Stimulated activated naive CD8-positive, alpha-beta T cell treated with anti-CD3 and anti-CD28 coated beads, Interleukin-15, amount 100 ng/mL, for 72 hours (primary cell): ENCODE measurements around the gene TMEM131L.

Experiments
- ATAC-seq: fragments of 150-1000 bp; cut with Tn5 transposase; 2 replicates; pipeline ENCODE4 v1.10.0; 2021; ENCODE audit warnings: mild to moderate bottlenecking, moderate library complexity
- DNase-seq, 2 donors: peaks; one replicate each; pipeline ENCODE4 v3.0.0; 2021 to 2022
- H3K27ac Mint-ChIP-seq, 2 donors: one replicate each; pipeline ENCODE4 v1.8.0; 2022; ENCODE audit warnings: mild to moderate bottlenecking in 2 of 2, mixed read lengths in 2 of 2, moderate library complexity in 2 of 2
- H3K27me3 Mint-ChIP-seq: one replicate; pipeline ENCODE4 v1.8.0; 2022; ENCODE audit warnings: mixed read lengths
- H3K4me1 Mint-ChIP-seq: one replicate; pipeline ENCODE4 v1.8.0; 2022; ENCODE audit warnings: mild to moderate bottlenecking, mixed read lengths
- H3K4me3 Mint-ChIP-seq, 2 donors: one replicate each; pipeline ENCODE4 v1.8.0; 2022; ENCODE audit warnings: mild to moderate bottlenecking in 2 of 2, mixed read lengths in 2 of 2, moderate library complexity in 1 of 2
- H3K9me3 Mint-ChIP-seq, 2 donors: one replicate each; pipeline ENCODE4 v1.8.0; 2022; ENCODE audit warnings: mixed read lengths in 2 of 2

Gene TMEM131L

GRCh38 chr4:153628796-153629315 is 162.7 kb downstream of the TMEM131L start:
- H3K27ac Mint-ChIP-seq, result peak overlapping the region in 1 of 2 donors; percentile 67
- no peak overlapping the region for H3K4me3 Mint-ChIP-seq
- ATAC-seq, result no peak
- H3K4me1 Mint-ChIP-seq, result no peaks in the 10 kb centered on the region
- DNase-seq, result no peak
- H3K9me3 Mint-ChIP-seq, result no peaks in the 10 kb centered on the region
- no peaks in the 10 kb centered on the region for H3K27me3 Mint-ChIP-seq

GRCh38 chr4:153629776-153630175 is 163.6 kb downstream of the TMEM131L start:
- Mint-ChIP-seq H3K4me3 (no peak overlapping the region), H3K27ac (peak overlapping the region; percentile 51 to 55), H3K9me3 (no peaks in the 10 kb centered on the region), H3K4me1 (no peaks in the 10 kb centered on the region), H3K27me3 (no peaks in the 10 kb centered on the region)
- no peak for DNase-seq
- ATAC-seq, result no peak

- no peaks in the 10 kb centered on the region for H3K27me3 Mint-ChIP-seq
- ATAC-seq, result no peak
These were observed 168.7 kb downstream of the TMEM131L start for GRCh38 chr4:153634738-153635353.

GRCh38 chr4:153635846-153636245 is 169.7 kb downstream of the TMEM131L start:
- Mint-ChIP-seq H3K27ac (no peak overlapping the region), H3K4me3 (no peak overlapping the region), H3K27me3 (no peaks in the 10 kb centered on the region), H3K4me1 (no peaks in the 10 kb centered on the region), H3K9me3 (no peaks in the 10 kb centered on the region)
- ATAC-seq (no peak), DNase-seq (no peak)

More at GRCh38 chr4:153634738-153635353, 168.7 kb downstream of the TMEM131L start:
- Mint-ChIP-seq H3K27ac (no peak overlapping the region), H3K9me3 (no peaks in the 10 kb centered on the region), H3K4me3 (no peak overlapping the region), H3K4me1 (no peaks in the 10 kb centered on the region)
- DNase-seq, result no peak

- ATAC-seq (no peak), DNase-seq (no peak)
- Mint-ChIP-seq H3K4me1 (peaks cover 6% of the 10 kb centered on the region), H3K27ac (no peak overlapping the region), H3K27me3 (no peaks in the 10 kb centered on the region), H3K9me3 (no peaks in the 10 kb centered on the region), H3K4me3 (no peak overlapping the region)
These were observed 171.0 kb downstream of the TMEM131L start for GRCh38 chr4:153637201-153637600.

GRCh38 chr4:153638011-153638410 is 171.9 kb downstream of the TMEM131L start:
- ATAC-seq, result no peak
- DNase-seq, result no peak
- Mint-ChIP-seq H3K4me1 (peaks cover 8% of the 10 kb centered on the region), H3K27me3 (no peaks in the 10 kb centered on the region), H3K9me3 (no peaks in the 10 kb centered on the region), H3K27ac (no peak overlapping the region), H3K4me3 (no peak overlapping the region)

GRCh38 chr4:153638999-153639398 is 172.8 kb downstream of the TMEM131L start:
- no peak for ATAC-seq
- Mint-ChIP-seq H3K27ac (peak overlapping the region in 1 of 2 donors; percentile 79), H3K27me3 (no peaks in the 10 kb centered on the region), H3K4me3 (no peak overlapping the region), H3K9me3 (no peaks in the 10 kb centered on the region), H3K4me1 (peaks cover 8% of the 10 kb centered on the region)
- no peak for DNase-seq

- DNase-seq (no peak), ATAC-seq (no peak)
- H3K9me3 Mint-ChIP-seq, result no peaks in the 10 kb centered on the region
- peak overlapping the region in 1 of 2 donors; percentile 23 for H3K27ac Mint-ChIP-seq
- H3K4me1 Mint-ChIP-seq, result peaks cover 8% of the 10 kb centered on the region
- H3K27me3 Mint-ChIP-seq, result no peaks in the 10 kb centered on the region
- H3K4me3 Mint-ChIP-seq, result no peak overlapping the region
These were observed 174.0 kb downstream of the TMEM131L start for GRCh38 chr4:153639833-153640802.

GRCh38 chr4:153641532-153641931 is 175.4 kb downstream of the TMEM131L start:
- ATAC-seq (peak; percentile 84), DNase-seq (no peak)
- no peaks in the 10 kb centered on the region for H3K9me3 Mint-ChIP-seq
- no peaks in the 10 kb centered on the region for H3K27me3 Mint-ChIP-seq
- H3K4me3 Mint-ChIP-seq, result no peak overlapping the region
- no peak overlapping the region for H3K27ac Mint-ChIP-seq
- H3K4me1 Mint-ChIP-seq, result peaks cover 8% of the 10 kb centered on the region

GRCh38 chr4:153643406-153644383 is 177.5 kb downstream of the TMEM131L start:
- DNase-seq, result no peak

GRCh38 chr4:153645183-153645582 is 179.0 kb downstream of the TMEM131L start:
- H3K9me3 Mint-ChIP-seq, result no peaks in the 10 kb centered on the region
- no peak for ATAC-seq

More at GRCh38 chr4:153643406-153644383, 177.5 kb downstream of the TMEM131L start:
- H3K4me3 Mint-ChIP-seq, result peak overlapping the region in 1 of 2 donors; percentile 47
- H3K9me3 Mint-ChIP-seq, result no peaks in the 10 kb centered on the region
- peak; percentile 87 for ATAC-seq
- peak overlapping the region in 1 of 2 donors; percentile 50 for H3K27ac Mint-ChIP-seq
- H3K27me3 Mint-ChIP-seq, result no peaks in the 10 kb centered on the region
- peaks cover 16% of the 10 kb centered on the region for H3K4me1 Mint-ChIP-seq

GRCh38 chr4:153646261-153646660 is 180.1 kb downstream of the TMEM131L start:
- H3K27me3 Mint-ChIP-seq, result no peaks in the 10 kb centered on the region
- DNase-seq, result no peak
- ATAC-seq, result no peak
- no peak overlapping the region for H3K4me3 Mint-ChIP-seq
- no peaks in the 10 kb centered on the region for H3K9me3 Mint-ChIP-seq
- no peak overlapping the region for H3K27ac Mint-ChIP-seq
- peaks cover 27% of the 10 kb centered on the region for H3K4me1 Mint-ChIP-seq

More at GRCh38 chr4:153645183-153645582, 179.0 kb downstream of the TMEM131L start:
- no peak overlapping the region for H3K27ac Mint-ChIP-seq
- no peak for DNase-seq
- no peaks in the 10 kb centered on the region for H3K27me3 Mint-ChIP-seq
- peaks cover 19% of the 10 kb centered on the region for H3K4me1 Mint-ChIP-seq
- no peak overlapping the region for H3K4me3 Mint-ChIP-seq

GRCh38 chr4:153646978-153647377 is 180.8 kb downstream of the TMEM131L start:
- H3K27me3 Mint-ChIP-seq, result no peaks in the 10 kb centered on the region
- H3K27ac Mint-ChIP-seq, result no peak overlapping the region
- no peak overlapping the region for H3K4me3 Mint-ChIP-seq
- no peak for ATAC-seq
- peaks cover 31% of the 10 kb centered on the region for H3K4me1 Mint-ChIP-seq
- H3K9me3 Mint-ChIP-seq, result no peaks in the 10 kb centered on the region
- DNase-seq, result no peak

- Mint-ChIP-seq H3K9me3 (no peaks in the 10 kb centered on the region), H3K27me3 (no peaks in the 10 kb centered on the region), H3K27ac (no peak overlapping the region), H3K4me3 (no peak overlapping the region), H3K4me1 (peaks cover 27% of the 10 kb centered on the region)
- DNase-seq, result no peak
- no peak for ATAC-seq
These were observed 181.8 kb downstream of the TMEM131L start for GRCh38 chr4:153647975-153648374.

GRCh38 chr4:153649572-153649991 is 183.4 kb downstream of the TMEM131L start:
- Mint-ChIP-seq H3K27ac (no peak overlapping the region), H3K27me3 (no peaks in the 10 kb centered on the region), H3K4me1 (peaks cover 27% of the 10 kb centered on the region), H3K4me3 (no peak overlapping the region), H3K9me3 (no peaks in the 10 kb centered on the region)
- DNase-seq (no peak), ATAC-seq (peak; percentile 48)
